ENCODE measurements around the gene GPR137. TPM values are rescaled to one million over a fixed set of nuclear protein-coding genes. Genes with fewer than 3 reads are reported as not detected.
A peak's percentile ranks its signal among the peaks of the same experiment; 100 is the strongest.
"Not testable (repeated sequence)": the region's sequence is repeated elsewhere in the genome, so short reads cannot be mapped to it uniquely, and the experiment has no call there.

Gene GPR137
- total and polyA plus RNA-seq, 12 donors, result 15.6 to 69.8 (median 41.2) TPM

GRCh38 chr11:64321533-64321932, 35.9 kb downstream of the GPR137 start:
- intact Hi-C loops (cut with DNase I), result no loop called here
- WGBS, 4 donors, result 93 to 97% (median 94%) methylated on average over 4 to 5 of the region's 5 CpGs
- Histone ChIP-seq H3K27ac (no peak overlapping the region), H3K4me3 (no peak overlapping the region), H3K9me3 (replicated peaks in 1 of 3) (no peaks in the 10 kb centered on the region), H3K4me1 (replicated peaks in 1 of 2) (peaks cover 10 to 16% of the 10 kb centered on the region in 2 donors), H3K27me3 (no peaks in the 10 kb centered on the region), H3K36me3 (replicated peaks in 1 of 2) (peaks cover 0 to 14% of the 10 kb centered on the region in 2 donors)
- DNase-seq, result no peak
- TF ChIP-seq CTCF (IDR thresholded peaks at IDR 0.05) (no peak), POLR2A (IDR thresholded peaks at IDR 0.05) (no peak)

DNA sequence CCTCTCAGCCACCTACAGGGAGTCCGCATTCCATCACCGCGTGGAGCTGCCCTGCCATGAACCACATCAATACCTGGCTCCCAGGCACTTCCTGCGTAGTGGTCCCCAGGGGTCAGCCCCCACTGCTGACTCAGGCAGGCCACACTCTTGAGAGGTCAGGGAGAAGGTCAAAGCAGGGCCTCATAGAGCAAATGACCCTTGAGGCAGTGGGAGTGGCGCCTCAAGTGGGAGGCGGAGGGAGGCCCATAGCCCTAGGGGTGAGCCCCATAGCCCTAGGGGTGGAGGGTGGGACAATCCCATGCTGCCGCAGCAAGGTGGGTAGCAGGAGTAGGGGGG, 37.2 kb downstream of the GPR137 start:
- peaks cover 10 to 11% of the 10 kb centered on the region in 2 donors for H3K4me1 ChIP-seq (replicated peaks in 1 of 2)
- H3K27ac ChIP-seq, result peak overlapping the region in 1 of 5 donors; percentile 34
- WGBS, 4 donors, result 82 to 95% (median 85%) methylated on average over 3 to 7 of the region's 7 CpGs
- no peaks in the 10 kb centered on the region for H3K9me3 ChIP-seq (replicated peaks in 1 of 3)
- H3K36me3 ChIP-seq (replicated peaks in 1 of 2), result peaks cover 0 to 14% of the 10 kb centered on the region in 2 donors
- peak in 1 of 7 donors; percentile 8 for DNase-seq
- TF ChIP-seq POLR2A (IDR thresholded peaks at IDR 0.05), result no peak
- no peak for TF ChIP-seq CTCF (IDR thresholded peaks at IDR 0.05)
- intact Hi-C loops (cut with DNase I), result no loop called here
- no peak overlapping the region for H3K4me3 ChIP-seq
- H3K27me3 ChIP-seq, result no peaks in the 10 kb centered on the region

DNA sequence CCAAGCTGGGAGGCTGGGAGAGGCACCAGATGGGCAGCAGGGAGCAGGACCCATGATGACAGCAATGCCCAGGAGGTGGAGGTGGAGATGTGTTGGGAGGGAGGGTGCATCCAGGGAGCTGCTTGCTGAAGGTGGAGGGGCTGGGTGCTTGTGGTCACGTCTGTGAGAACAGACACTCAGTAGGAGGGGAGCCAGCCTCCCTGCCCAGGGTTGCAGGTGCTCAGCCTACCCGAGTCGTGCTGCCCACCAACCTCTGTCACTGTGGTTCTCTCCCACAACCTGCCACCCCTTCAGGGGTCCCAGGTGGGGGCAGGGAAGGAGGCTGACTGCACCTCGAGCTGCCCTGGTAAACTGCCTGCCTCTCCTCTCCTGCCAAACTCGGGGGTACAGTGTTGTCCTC, 37.7 kb downstream of the GPR137 start:
- Histone ChIP-seq H3K4me1 (replicated peaks in 1 of 2) (peaks cover 10 to 11% of the 10 kb centered on the region in 2 donors), H3K36me3 (replicated peaks in 1 of 2) (peaks cover 0 to 14% of the 10 kb centered on the region in 2 donors), H3K9me3 (replicated peaks in 1 of 3) (no peaks in the 10 kb centered on the region), H3K4me3 (no peak overlapping the region), H3K27ac (peak overlapping the region in 2 of 5 donors; percentile 34 to 44), H3K27me3 (no peaks in the 10 kb centered on the region)
- intact Hi-C loops (cut with DNase I), result no loop called here
- WGBS, 4 donors, result 42 to 70% (median 67%) methylated on average over 2 to 5 of the region's 5 CpGs
- DNase-seq, result no peak
- TF ChIP-seq CTCF (IDR thresholded peaks at IDR 0.05) (no peak), POLR2A (IDR thresholded peaks at IDR 0.05) (no peak)

- WGBS, 4 donors, result 49 to 78% (median 58%) methylated on average over 1 to 4 of the region's 4 CpGs
- H3K4me1 ChIP-seq (replicated peaks in 1 of 2); intact Hi-C loops (cut with DNase I); H3K9me3 ChIP-seq (replicated peaks in 1 of 3); H3K4me3 ChIP-seq; H3K27me3 ChIP-seq: not testable (repeated sequence)
- DNase-seq, result peak in 2 of 7 donors; percentile 19 to 27
- H3K27ac ChIP-seq, result peak overlapping the region in 4 of 5 donors; percentile 43 to 64 (median 46)
- peaks cover 0 to 14% of the 10 kb centered on the region in 2 donors for H3K36me3 ChIP-seq (replicated peaks in 1 of 2)
Observed at GRCh38 chr11:64323984-64324383, 38.3 kb downstream of the GPR137 start.

- H3K27me3 ChIP-seq, result no peaks in the 10 kb centered on the region
- H3K4me1 ChIP-seq (replicated peaks in 1 of 2), result no peaks in the 10 kb centered on the region
- peak in 1 of 7 donors; percentile 43 for DNase-seq
- H3K27ac ChIP-seq, result peak overlapping the region in 2 of 5 donors; percentile 44 to 64
- no peaks in the 10 kb centered on the region for H3K9me3 ChIP-seq (replicated peaks in 1 of 3)
- WGBS, 4 donors, result 75 to 82% (median 78%) methylated on average over 11 of the region's 11 CpGs
- intact Hi-C loops (cut with DNase I), result no loop called here
- TF ChIP-seq CTCF (IDR thresholded peaks at IDR 0.05), result no peak
- no peak for TF ChIP-seq POLR2A (IDR thresholded peaks at IDR 0.05)
- H3K36me3 ChIP-seq (replicated peaks in 1 of 2), result peaks cover 0 to 14% of the 10 kb centered on the region in 2 donors
- H3K4me3 ChIP-seq, result no peak overlapping the region
Observed at GRCh38 chr11:64324692-64325469, 39.2 kb downstream of the GPR137 start.

All from adrenal gland (tissue), 12 donors.